GM12878 (cell line): ENCODE measurements around the gene FMNL2. TPM values are rescaled to one million over a fixed set of nuclear protein-coding genes. Genes with fewer than 3 reads are reported as not detected.

Experiments
- ATAC-seq: fragments of 200-7000 bp; cut with Tn5 transposase; 3 replicates; pipeline ENCODE4 v1.9.1; 2020; ENCODE audit warnings: mild to moderate bottlenecking, moderate library complexity
- BruUV-seq: library from RNA; stranded (reverse); fragments of 400-500 nt; replicated peaks from 2 replicates; lab custom pipeline; 2021; lab: Mats Ljungman, UMichigan
- CTCF ChIA-PET: fragments of 300-600 bp; sonication (Branson Sonifier 250); formaldehyde crosslinking; extraction: SDS; loops from one replicate; lab custom pipeline; 2021; ENCODE audit warnings: inconsistent platforms; lab: Yijun Ruan, JAX
- POLR2A ChIA-PET: fragments of 350-600 bp; formaldehyde crosslinking; extraction: SDS; loops from one replicate; lab custom pipeline; 2021; ENCODE audit warnings: inconsistent platforms; lab: Charles Lee
- RAD21 ChIA-PET: fragments of 300-600 bp; sonication (Branson Sonifier 250); formaldehyde crosslinking; loops from one replicate; lab custom pipeline; 2023; ENCODE audit warnings: antibody characterized with exemption; ENCODE audit not compliant: unreplicated experiment; lab: Charles Lee
- SMC1A ChIA-PET: fragments of 300-600 bp; sonication (Branson Sonifier 250); formaldehyde crosslinking; loops from one replicate; lab custom pipeline; 2023; ENCODE audit not compliant: unreplicated experiment, uncharacterized antibody; lab: Charles Lee
- DNase-seq: peaks from one replicate; pipeline ENCODE4 v3.0.0-alpha.2; 2011; ENCODE audit warnings: low read depth, low spot score
- FAIRE-seq: peaks from 3 replicates; lab custom pipeline; 2011; peaks lifted over from hg19 to GRCh38; lab: Jason Lieb, UNC
- H2AFZ ChIP-seq: 2 replicates; pipeline ENCODE4 v1.6.0; 2011; ENCODE audit warnings: low read depth, low read length, control low read depth; ENCODE audit not compliant: control insufficient read depth
- H3K27ac ChIP-seq: 2 replicates; pipeline ENCODE4 v1.5.1; 2011; ENCODE audit warnings: control low read depth; ENCODE audit not compliant: control insufficient read depth, insufficient read depth
- H3K27me3 ChIP-seq, 2 experiments: replicated peaks in 1 of 2; 2 replicates each; pipeline versions ENCODE4 v1.6.0 to v1.6.1; 2011; ENCODE audit warnings: low read length in 1 of 2; ENCODE audit not compliant: control insufficient read depth in 2 of 2, insufficient read depth in 2 of 2
- H3K36me3 ChIP-seq, 2 experiments: 2 replicates each; pipeline ENCODE4 v1.5.1; 2011; ENCODE audit warnings: low read length in 1 of 2; ENCODE audit not compliant: control insufficient read depth in 2 of 2, insufficient read depth in 2 of 2
- H3K4me1 ChIP-seq: 2 replicates; pipeline ENCODE4 v1.6.1; 2011; ENCODE audit warnings: mild to moderate bottlenecking, low read length, moderate library complexity, mixed read lengths; ENCODE audit not compliant: control insufficient read depth, insufficient read depth
- H3K4me2 ChIP-seq: 2 replicates; pipeline ENCODE4 v1.6.0; 2011; ENCODE audit warnings: control low read depth; ENCODE audit not compliant: control insufficient read depth, insufficient read depth
- H3K4me3 ChIP-seq: fragments of 200-600 bp; sonication (generic); 2 replicates; pipeline ENCODE4 v1.5.1; 2016
- H3K79me2 ChIP-seq: 2 replicates; pipeline ENCODE4 v1.6.0; 2011; ENCODE audit warnings: low read length; ENCODE audit not compliant: control insufficient read depth, insufficient read depth
- H3K9ac ChIP-seq: 2 replicates; pipeline ENCODE4 v1.8.0; 2011; ENCODE audit warnings: low read length, control low read depth, mixed read lengths; ENCODE audit not compliant: control insufficient read depth, insufficient read depth
- H3K9me3 ChIP-seq: replicated peaks from 3 replicates; pipeline ENCODE4 v1.5.1; 2011; ENCODE audit warnings: mild to moderate bottlenecking, low read length; ENCODE audit not compliant: control insufficient read depth, insufficient read depth
- H4K20me1 ChIP-seq: 2 replicates; pipeline ENCODE4 v1.6.0; 2011; ENCODE audit not compliant: control insufficient read depth, insufficient read depth
- ASH2L ChIP-seq: fragments of 300-600, 200-600 bp; sonication (generic); IDR thresholded peaks from 2 replicates; pipeline ENCODE4 v1.6.1; 2017; ENCODE audit warnings: low read depth, mild to moderate bottlenecking, borderline replicate concordance
- EGR1 ChIP-seq, 2 experiments: IDR thresholded peaks; 1 replicate in 1 of 2; 2 replicates in 1 of 2; pipeline ENCODE4 v1.6.1; 2011 to 2012; ENCODE audit warnings: low read depth in 2 of 2, low read length in 2 of 2, borderline replicate concordance in 1 of 2, mild to moderate bottlenecking in 1 of 2, moderate library complexity in 1 of 2
- ESRRA ChIP-seq: IDR thresholded peaks from 2 replicates; pipeline ENCODE4 v1.6.1; 2012; ENCODE audit warnings: mild to moderate bottlenecking, low read length, improper control_type of control experiment
- JUNB ChIP-seq: IDR thresholded peaks from 2 replicates; pipeline ENCODE4 v1.6.1; 2016; ENCODE audit warnings: antibody characterized with exemption, mild to moderate bottlenecking
- MYB ChIP-seq: fragments of 150-350 bp; IDR thresholded peaks from 2 replicates; pipeline ENCODE4 v1.6.1; 2014; ENCODE audit warnings: mild to moderate bottlenecking, low read depth, low read length, borderline replicate concordance
- NFXL1 ChIP-seq: fragments of 450-650 bp; IDR thresholded peaks from 2 replicates; pipeline ENCODE4 v1.6.1; 2017; ENCODE audit warnings: antibody characterized with exemption, mild to moderate bottlenecking, borderline replicate concordance
- NFYB ChIP-seq: IDR thresholded peaks from 2 replicates; pipeline ENCODE4 v1.6.1; 2011; ENCODE audit warnings: low read depth, mild to moderate bottlenecking, low read length, improper control_type of control experiment, moderate library complexity; ENCODE audit not compliant: insufficient read depth
- NR2F1 ChIP-seq: fragments of 450-650 bp; conservative IDR thresholded peaks from 2 replicates; pipeline ENCODE4 v1.6.1; 2017; ENCODE audit warnings: mild to moderate bottlenecking
- POLR2AphosphoS5 ChIP-seq: IDR thresholded peaks from 2 replicates; pipeline ENCODE4 v1.6.1; 2011; ENCODE audit warnings: mild to moderate bottlenecking, low read length, inconsistent platforms
- POU2F2 ChIP-seq: IDR thresholded peaks from 3 replicates; pipeline ENCODE4 v1.6.1; 2011; ENCODE audit warnings: low read depth, mild to moderate bottlenecking, low read length, borderline replicate concordance
- RUNX3 ChIP-seq: IDR thresholded peaks from 2 replicates; pipeline ENCODE4 v1.6.1; 2012; ENCODE audit warnings: low read length, inconsistent platforms
- SREBF1 ChIP-seq: IDR thresholded peaks from 2 replicates; pipeline ENCODE4 v1.6.1; 2012; ENCODE audit warnings: mild to moderate bottlenecking, low read length
- STAT1 ChIP-seq: fragments of 450-650 bp; conservative IDR thresholded peaks from 2 replicates; pipeline ENCODE4 v1.6.1; 2014; ENCODE audit warnings: antibody characterized with exemption, mild to moderate bottlenecking
- TARDBP ChIP-seq: IDR thresholded peaks from 2 replicates; pipeline ENCODE4 v1.6.1; 2016; ENCODE audit warnings: borderline replicate concordance
- WGBS: methylation state at CpG from one replicate; pipeline ENCODE4 v1.1.6; 2016; ENCODE audit warnings: low lambda C conversion rate; ENCODE audit not compliant: insufficient replicate concordance, insufficient coverage; ENCODE audit errors: missing lambda C conversion rate; 5-methylcytosine and 5-hydroxymethylcytosine counted together
- in situ Hi-C: fragments of 300-500 bp; cut with MboI; formaldehyde crosslinking; loops from 9 replicates; pipeline ENCODE4 v1.14.3; 2018; ENCODE audit warnings: mixed read lengths
- intact Hi-C: fragments of 100-400 bp; cut with micrococcal nuclease; formaldehyde crosslinking; loops from one replicate; pipeline ENCODE4 v1.14.2; 2022; ENCODE audit not compliant: unreplicated experiment
- polyA plus RNA-seq, 11 experiments: library from polyadenylated mRNA; depleted of rRNA in 4 of 11; unstranded in 6 of 11; stranded (reverse) in 5 of 11; fragments of >200 nt; fragmentation: Nextera tagmentation in 4 of 11; fragmentation: Illumina TruSeq in 1 of 11; extraction: Ambion mirVana in 4 of 11; extraction: Trizol in 1 of 11; gene quantifications; 1 replicate in 1 of 11; 2 replicates in 10 of 11; pipeline versions ENCODE4 v1.2.1 to v1.2.3, GENCODE V29; 2011 to 2016; ENCODE audit warnings: inconsistent platforms in 2 of 11, missing spikeins in 2 of 11, low read depth in 1 of 11
- total RNA-seq, 4 experiments: library from RNA; depleted of rRNA in 3 of 4; stranded (reverse); fragments of >200 nt in 3 of 4; fragmentation: Illumina TruSeq in 1 of 4; extraction: Trizol in 1 of 4; gene quantifications; 2 replicates each; pipeline versions ENCODE4 v1.2.1 to v1.2.3, GENCODE V29; 2013 to 2021
- TF ChIP-seq, protein P1 (sequence below): IDR thresholded peaks from 2 replicates; pipeline ENCODE4 v1.6.1; 2011; ENCODE audit warnings: low read depth, low read length, improper control_type of control experiment, borderline replicate concordance

Gene FMNL2
- total and polyA plus RNA-seq, 10 of the 15 experiments (the other 5 are each of a cell fraction or from before 2014, with no cell fraction given) = 0.13 to 9.9 (median 0.35) TPM

DNA sequence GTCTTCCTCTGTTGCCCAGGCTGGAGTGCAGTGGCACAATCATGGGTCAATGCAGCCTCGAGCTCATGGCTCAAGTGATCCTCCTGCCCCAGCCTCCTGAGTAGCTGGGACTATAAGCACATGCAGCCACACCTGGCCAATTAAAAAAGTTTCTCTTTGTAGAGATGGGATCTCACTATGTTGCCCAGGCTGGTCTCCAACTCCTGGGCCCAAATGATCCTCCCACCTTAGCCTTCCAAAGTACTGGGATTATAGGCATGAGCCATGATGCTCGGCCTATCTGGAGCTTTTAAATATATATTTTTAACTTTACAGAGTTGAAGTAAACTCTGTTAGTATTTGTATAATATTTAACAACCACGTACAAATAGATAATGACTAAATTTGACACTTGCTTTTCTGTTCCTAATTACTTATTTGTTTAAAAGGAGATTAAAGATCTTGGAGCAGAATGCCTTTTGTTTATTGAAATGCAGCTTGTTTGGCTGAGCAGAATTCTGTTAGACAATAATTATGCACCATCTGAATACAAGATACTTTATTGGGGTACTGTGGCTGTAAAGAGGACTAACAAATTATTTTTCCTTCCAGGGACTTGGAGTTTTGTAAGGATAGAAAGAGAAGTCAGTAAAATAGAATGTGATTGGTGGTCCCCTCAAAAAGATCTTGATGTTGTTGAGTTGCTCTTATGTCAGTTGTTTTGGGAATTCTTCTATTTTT is 175.0 kb downstream of the FMNL2 start:
- no peak overlapping the region for H3K4me2 ChIP-seq
- FAIRE-seq = no peak
- in situ Hi-C loops (no loop called here), intact Hi-C loops (loop anchor here (5.0 kb wide), 1 partner anchor 102 kb away; no protein-coding TSS in a partner anchor)
- H2AFZ ChIP-seq = no peak overlapping the region
- no peaks in the 10 kb centered on the region; the same call in 1 of the 2 replicates for H3K79me2 ChIP-seq
- no peaks in the 10 kb centered on the region for H3K36me3 ChIP-seq
- TF ChIP-seq NFXL1 (no peak), TARDBP (no peak), ESRRA (no peak), POU2F2 (no peak), SREBF1 (no peak), RUNX3 (no peak), ASH2L (no peak), NFYB (no peak), NR2F1 (no peak), STAT1 (no peak), EGR1 (IDR thresholded peaks at IDR 0.05; ENCODE audit: borderline replicate concordance in 1 of 2, low read depth in 2 of 2, low read length in 2 of 2) (no peak), JUNB (no peak), MYB (no peak), POLR2AphosphoS5 (no peak)
- TF ChIP-seq, protein P1, sequence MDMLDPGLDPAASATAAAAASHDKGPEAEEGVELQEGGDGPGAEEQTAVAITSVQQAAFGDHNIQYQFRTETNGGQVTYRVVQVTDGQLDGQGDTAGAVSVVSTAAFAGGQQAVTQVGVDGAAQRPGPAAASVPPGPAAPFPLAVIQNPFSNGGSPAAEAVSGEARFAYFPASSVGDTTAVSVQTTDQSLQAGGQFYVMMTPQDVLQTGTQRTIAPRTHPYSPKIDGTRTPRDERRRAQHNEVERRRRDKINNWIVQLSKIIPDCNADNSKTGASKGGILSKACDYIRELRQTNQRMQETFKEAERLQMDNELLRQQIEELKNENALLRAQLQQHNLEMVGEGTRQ = no peak
- no peak overlapping the region for H3K9ac ChIP-seq
- peaks cover 11% of the 10 kb centered on the region; the same call in 1 of the 2 replicates for H3K4me1 ChIP-seq
- ChIA-PET SMC1A (interaction anchor here (0.6 to 1.7 kb wide), 3 partner anchors 8 to 102 kb away, joined by 3 to 5 read pairs (median 3); no protein-coding TSS in a partner anchor), RAD21 (no interaction called here), CTCF (interaction anchor here (0.6 kb wide), 1 partner anchor 90 kb away, joined by 3 read pairs; no protein-coding TSS in a partner anchor), POLR2A (no interaction called here)
- no peaks in the 10 kb centered on the region for H4K20me1 ChIP-seq
- no peaks in the 10 kb centered on the region for H3K27me3 ChIP-seq
- no peak for DNase-seq
- H3K9me3 ChIP-seq = no peaks in the 10 kb centered on the region
- no peak for ATAC-seq
- WGBS = 26% methylated on average over 3 of the region's 3 CpGs
- no peak overlapping the region for H3K27ac ChIP-seq
- no TSS peak for BruUV-seq
- no peak overlapping the region for H3K4me3 ChIP-seq
